HG02763 (cell line): Measurements from ENCODE around the gene BACH2.
"Not testable (repeated sequence)": the region's sequence is repeated elsewhere in the genome, so short reads cannot be mapped to it uniquely, and the experiment has no call there.

Source experiments
- ATAC-seq: cut with Tn5 transposase; IDR thresholded peaks from one replicate; pipeline ENCODE4 v1.9.1; 2021; ENCODE audit warnings: mild to moderate bottlenecking, moderate library complexity; ENCODE audit not compliant: unreplicated experiment

Gene BACH2

DNA sequence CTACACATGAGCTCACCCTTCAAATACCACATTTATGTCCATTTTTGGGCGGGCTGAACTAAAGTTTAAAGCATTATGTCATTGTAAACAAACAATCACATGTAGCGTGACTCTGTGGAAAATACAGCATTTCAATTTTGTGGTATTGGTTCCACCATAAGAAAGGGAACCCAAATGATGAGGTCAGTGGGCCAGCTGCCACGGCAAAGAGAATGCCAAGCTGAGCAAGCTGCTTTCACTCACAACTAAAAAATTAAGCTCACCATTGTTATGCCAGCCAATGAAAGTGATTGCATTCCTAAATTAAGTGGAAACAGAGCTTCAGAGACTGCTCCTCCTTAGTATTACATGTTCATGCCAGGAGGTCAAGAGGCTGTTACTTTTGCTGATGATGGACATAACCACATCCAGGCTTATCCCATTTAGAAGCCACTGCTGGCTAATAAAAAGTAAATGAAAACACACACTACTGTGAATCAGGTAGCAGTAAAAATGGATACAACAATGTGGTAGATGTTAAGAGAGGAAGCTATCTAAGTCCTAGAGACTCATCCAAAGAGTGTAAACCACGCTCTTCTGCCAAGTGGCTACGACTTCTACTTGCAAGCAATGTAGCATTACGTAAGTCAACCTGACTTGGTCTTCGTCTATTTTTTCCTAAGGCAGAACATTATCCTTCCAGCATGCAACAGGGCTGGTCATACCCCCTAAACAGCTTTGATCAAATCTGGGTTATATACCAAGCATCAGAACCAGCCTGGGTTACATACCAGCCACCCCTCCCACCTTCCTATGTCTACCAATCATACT, 164.8 kb downstream of the BACH2 start:
- ATAC-seq, result no peak

DNA sequence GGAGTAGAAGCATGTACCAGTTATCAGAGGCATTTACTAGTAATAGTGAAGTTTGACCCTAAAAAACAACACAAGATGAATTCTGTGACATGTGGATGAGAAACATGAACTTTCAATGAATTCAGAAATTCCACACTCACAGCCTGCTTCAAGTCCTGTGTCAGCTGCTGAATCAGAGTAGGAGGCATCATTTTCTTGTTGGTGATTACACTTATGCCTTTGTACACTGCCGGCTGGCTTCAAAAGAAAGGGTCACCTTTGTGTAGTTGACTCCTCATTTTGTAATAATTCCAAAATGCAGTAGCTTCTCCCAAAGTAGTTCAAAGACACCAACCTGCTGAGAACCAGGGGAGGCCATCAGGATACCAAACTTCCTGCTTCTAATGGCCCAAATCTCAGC, 165.5 kb downstream of the BACH2 start:
- ATAC-seq, result no peak

DNA sequence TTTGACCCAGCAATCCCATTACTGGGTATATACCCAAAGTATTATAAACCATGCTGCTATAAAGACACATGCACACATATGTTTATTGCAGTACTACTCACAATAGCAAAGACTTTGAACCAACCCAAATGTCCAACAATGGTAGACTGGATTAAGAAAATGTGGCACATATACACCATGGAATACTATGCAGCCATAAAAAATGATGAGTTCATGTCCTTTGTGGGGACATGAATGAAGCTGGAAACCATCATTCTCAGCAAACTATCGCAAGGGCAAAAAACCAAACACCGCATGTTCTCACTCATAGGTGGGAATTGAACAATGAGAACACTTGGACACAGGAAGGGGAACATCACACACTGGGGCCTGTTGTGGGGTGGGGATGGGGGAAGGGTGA, 168.0 kb downstream of the BACH2 start:
- not testable (repeated sequence) for ATAC-seq

DNA sequence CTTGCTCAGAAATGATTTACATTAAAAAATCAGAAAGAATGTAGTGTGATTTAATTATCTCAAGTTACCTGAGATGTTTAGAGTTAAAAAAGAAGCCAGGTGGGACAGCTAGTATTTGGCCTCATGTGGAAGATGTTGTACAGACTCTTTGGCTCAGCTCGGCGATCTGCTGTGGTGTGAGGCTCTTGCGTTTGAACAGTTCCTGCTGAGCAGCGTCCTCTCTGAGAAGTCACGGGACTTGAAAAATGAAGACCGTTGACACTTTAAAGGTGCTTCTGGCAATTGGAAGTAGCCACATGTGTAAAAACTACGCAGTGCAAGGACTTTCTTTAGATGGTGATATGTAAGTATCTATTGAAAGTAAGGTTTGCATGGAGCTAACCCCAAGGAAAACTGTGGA, 169.0 kb downstream of the BACH2 start:
- ATAC-seq, result no peak

- no peak for ATAC-seq
Observed at GRCh38 chr6:90126839-90127238, 169.8 kb downstream of the BACH2 start.

GRCh38 chr6:90126181-90126580, 170.5 kb downstream of the BACH2 start:
- ATAC-seq, result no peak

DNA sequence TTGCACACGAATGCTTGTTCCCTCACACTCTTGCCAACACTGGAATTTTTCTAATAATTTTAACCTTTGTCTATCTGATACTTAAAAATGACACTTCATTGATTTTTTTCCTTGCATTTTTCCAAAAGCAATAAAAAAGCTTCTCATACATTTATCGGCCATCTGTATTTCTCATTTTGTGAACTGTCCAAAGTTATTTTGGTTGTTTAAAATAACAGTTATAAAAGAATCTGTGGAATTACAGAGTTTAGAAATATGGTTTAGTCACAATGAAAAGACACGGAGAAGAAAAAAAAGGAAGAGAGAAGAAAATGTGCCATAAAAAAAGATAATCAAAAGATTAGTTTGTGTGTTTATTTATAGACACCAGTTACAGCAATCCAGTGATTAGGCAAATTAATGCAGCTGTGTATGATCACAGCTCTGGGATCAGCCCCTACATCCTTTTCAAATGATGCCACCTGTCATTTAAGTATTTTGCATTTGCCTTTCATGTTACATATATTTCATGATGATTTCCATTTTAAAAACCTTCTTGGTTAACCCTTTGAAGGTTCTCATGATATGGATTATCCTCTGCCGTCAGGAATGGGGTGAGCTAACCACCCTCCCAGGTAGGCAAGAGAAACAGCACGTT, 171.7 kb downstream of the BACH2 start:
- ATAC-seq, result no peak

DNA sequence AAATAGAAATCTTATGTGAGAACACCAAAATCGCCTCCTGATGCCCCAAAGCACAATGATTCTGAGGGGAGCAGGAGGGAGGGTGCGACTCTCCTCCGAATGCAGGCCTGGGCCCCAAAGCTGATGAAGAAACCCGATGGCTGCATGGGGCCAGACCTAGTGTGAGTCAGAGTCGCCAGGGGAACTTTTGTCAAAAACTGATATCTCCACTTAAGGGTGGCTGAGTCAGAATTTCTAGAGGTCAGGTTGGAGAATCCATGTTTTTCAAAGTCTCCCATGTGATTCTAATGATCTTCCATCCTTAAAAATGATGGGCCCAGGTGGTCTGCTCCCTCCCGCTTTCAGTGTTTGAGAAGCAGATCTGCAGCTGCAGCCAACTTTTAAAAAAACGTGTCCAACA, 172.8 kb downstream of the BACH2 start:
- ATAC-seq, result no peak

DNA sequence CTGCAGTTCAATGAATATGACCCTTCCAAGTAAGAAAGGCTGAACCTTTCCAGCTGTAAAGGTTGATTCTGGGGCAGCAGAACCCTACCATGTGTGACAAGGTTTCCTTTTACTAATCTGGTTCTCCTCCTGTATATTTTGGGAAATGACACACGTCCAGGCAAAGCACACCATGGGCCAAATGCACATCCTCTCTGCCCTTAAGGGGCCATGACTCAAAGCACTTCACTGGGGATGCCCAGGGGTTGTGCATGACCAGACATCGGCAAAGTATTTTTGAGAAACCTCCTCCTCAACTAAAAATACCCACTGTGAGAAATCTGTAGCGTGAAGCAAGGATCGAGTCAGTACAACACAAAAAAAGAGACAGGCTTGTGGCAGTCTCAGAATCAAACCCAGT, 174.7 kb downstream of the BACH2 start:
- ATAC-seq, result no peak

DNA sequence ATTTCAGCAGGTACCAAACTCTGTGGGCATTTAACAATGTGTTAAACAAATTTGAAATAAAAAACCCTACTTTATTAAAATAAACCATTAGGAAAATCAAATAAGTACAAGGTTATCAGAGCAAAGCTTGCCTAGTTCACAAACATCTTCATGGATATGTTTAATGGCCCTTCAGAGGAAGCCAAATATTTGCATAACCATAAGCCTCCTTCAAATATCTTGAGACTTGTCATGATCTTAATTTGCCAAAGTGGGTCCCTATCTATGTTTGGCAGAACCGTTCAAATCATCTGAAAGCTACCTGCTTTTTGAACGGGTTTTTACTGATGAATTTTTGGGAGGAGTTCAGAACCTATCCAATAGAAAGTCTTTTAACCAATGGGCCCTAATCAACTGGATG, 176.3 kb downstream of the BACH2 start:
- no peak for ATAC-seq

DNA sequence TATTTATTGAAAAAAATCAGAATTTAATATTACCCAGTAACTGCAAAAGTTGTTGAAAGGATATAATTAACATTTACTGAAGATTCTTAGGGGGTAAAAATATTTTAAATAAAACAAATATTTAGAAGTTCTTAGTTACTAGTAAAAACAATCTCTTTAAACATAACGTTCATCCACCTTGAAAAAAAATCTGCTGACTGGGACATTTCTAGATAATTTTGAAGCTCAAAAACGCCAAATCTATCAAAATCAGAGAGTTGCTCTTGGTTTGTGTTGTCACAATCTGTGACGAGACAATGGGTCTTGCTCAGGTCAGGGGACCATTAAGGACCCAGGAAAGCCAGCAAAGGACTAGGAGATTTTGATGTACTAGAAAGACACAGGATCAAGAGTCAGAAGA, 177.0 kb downstream of the BACH2 start:
- ATAC-seq, result no peak

DNA sequence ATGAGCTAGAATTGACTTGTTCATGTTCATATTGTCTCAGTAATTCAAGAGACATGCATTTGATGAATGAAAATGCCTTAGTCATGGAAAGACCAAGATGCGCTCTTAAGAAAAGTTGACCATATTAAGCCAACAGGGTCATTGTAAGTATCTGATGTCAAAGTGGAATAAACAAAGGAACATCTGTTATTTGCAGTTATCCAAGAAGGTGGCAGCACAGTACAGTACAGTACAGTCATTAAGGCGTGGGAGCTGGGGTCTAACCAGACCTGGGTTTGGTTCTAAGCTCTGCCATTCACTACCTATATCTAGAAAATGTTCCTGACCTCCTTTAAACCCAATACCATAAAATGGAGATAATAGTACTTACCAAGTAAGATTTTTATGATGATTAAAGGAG, 178.1 kb downstream of the BACH2 start:
- no peak for ATAC-seq

- no peak for ATAC-seq
Observed at GRCh38 chr6:90118069-90118468, 178.6 kb downstream of the BACH2 start.

DNA sequence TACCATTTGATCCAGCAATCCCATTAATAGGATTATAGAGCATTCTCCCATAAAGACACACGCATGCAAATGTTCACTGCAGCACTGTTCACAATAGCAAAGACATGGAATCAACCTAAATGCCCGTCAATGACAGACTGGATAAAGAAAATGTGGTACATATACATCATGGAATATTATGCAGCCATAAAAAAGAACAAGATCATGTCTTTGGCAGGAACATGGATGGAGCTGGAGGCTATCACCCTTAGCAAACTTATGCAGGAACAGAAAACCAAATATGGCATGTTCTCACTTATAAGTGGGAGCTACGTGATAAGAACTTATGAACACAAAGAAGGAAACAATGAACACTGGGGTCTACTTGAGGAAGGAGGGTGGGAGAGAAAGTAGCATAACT, 180.5 kb downstream of the BACH2 start:
- ATAC-seq, result not testable (repeated sequence)

GRCh38 chr6:90113389-90113788, 183.3 kb downstream of the BACH2 start:
- ATAC-seq, result no peak

- no peak for ATAC-seq
Observed at GRCh38 chr6:90111387-90111786, 185.3 kb downstream of the BACH2 start.

DNA sequence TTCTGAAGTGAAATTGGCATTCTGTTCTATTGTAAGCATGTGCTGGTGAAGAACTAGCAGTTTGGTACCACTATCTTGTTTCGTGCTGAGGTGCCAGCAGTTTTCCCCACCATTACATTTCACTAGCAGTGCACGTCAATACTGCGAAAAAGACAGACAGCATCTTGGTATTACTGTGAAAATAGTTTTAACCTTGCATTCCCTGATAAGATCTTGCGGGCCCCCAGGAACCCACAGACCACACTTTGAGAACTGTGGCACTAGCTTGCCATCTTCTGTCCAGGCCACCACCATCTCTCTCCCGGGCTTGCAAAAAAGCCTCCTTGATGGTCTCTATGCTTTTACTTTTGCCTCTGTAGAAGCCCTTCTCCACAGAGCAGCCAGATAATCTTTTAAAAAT, 185.7 kb downstream of the BACH2 start:
- no peak for ATAC-seq

GRCh38 chr6:90109141-90109540, 187.5 kb downstream of the BACH2 start:
- no peak for ATAC-seq

GRCh38 chr6:90107771-90108282, 188.8 kb downstream of the BACH2 start:
- ATAC-seq, result peak; percentile 91

- no peak for ATAC-seq
Observed at GRCh38 chr6:90107371-90107770, 189.3 kb downstream of the BACH2 start.

- ATAC-seq, result no peak
Observed at GRCh38 chr6:90106449-90106848, 190.2 kb downstream of the BACH2 start.

- ATAC-seq, result no peak
Observed at GRCh38 chr6:90105506-90106170, 191.0 kb downstream of the BACH2 start.
